ENCODE measurements around the gene SYNPO2L. TPM values are rescaled to one million over a fixed set of nuclear protein-coding genes. Genes with fewer than 3 reads are reported as not detected.

SYNPO2L gene
- total and polyA plus RNA-seq, 2 donors: 0.09 to 0.21 TPM

- Histone ChIP-seq H3K36me3 (ENCODE audit: control insufficient read depth in 2 of 2, insufficient read depth in 2 of 2, low read length in 1 of 2) (no peaks in the 10 kb centered on the region), H3K4me3 (ENCODE audit: low read length in 2 of 2) (no peak overlapping the region), H3K27ac (ENCODE audit: low read depth in 1 of 2, low read length in 1 of 2) (no peak overlapping the region), H3K27me3 (ENCODE audit: control insufficient read depth in 2 of 2, insufficient read depth in 1 of 2, low read length in 1 of 2) (no peaks in the 10 kb centered on the region), H3K4me1 (ENCODE audit: control insufficient read depth in 2 of 2, insufficient read depth in 2 of 2, low read length in 2 of 2) (peaks cover 8 to 25% of the 10 kb centered on the region in 2 donors), H3K9me3 (ENCODE audit: control insufficient read depth in 2 of 2, insufficient read depth in 1 of 2, low read length in 1 of 2) (no peaks in the 10 kb centered on the region)
- no peak for DNase-seq (ENCODE audit: low read depth in 6 of 9, low spot score in 9 of 9)
- WGBS: 97% methylated on average over 11 of the region's 11 CpGs
Measured at GRCh38 chr10:73653195-73653594, 2.6 kb downstream of the SYNPO2L start.

- H3K9me3 ChIP-seq (ENCODE audit: control insufficient read depth in 2 of 2, insufficient read depth in 1 of 2, low read length in 1 of 2): no peaks in the 10 kb centered on the region
- peaks cover 14 to 33% of the 10 kb centered on the region in 2 donors for H3K4me1 ChIP-seq (ENCODE audit: control insufficient read depth in 2 of 2, insufficient read depth in 2 of 2, low read length in 2 of 2)
- H3K27me3 ChIP-seq (ENCODE audit: control insufficient read depth in 2 of 2, insufficient read depth in 1 of 2, low read length in 1 of 2): peaks cover 0 to 9% of the 10 kb centered on the region in 2 donors
- WGBS: 65% methylated on average over 5 of the region's 5 CpGs
- no peak overlapping the region for H3K27ac ChIP-seq (ENCODE audit: low read depth in 1 of 2, low read length in 1 of 2)
- H3K4me3 ChIP-seq (ENCODE audit: low read length in 2 of 2): no peak overlapping the region
- DNase-seq (ENCODE audit: low read depth in 6 of 9, low spot score in 9 of 9): no peak
- H3K36me3 ChIP-seq (ENCODE audit: control insufficient read depth in 2 of 2, insufficient read depth in 2 of 2, low read length in 1 of 2): no peaks in the 10 kb centered on the region
Measured at GRCh38 chr10:73650537-73651331, 5.1 kb downstream of the SYNPO2L start.

GRCh38 chr10:73649876-73650536 is 5.8 kb downstream of the SYNPO2L start:
- no peak for DNase-seq (ENCODE audit: low read depth in 6 of 9, low spot score in 9 of 9)
- no peaks in the 10 kb centered on the region for H3K9me3 ChIP-seq (ENCODE audit: control insufficient read depth in 2 of 2, insufficient read depth in 1 of 2, low read length in 1 of 2)
- 98% methylated on average over 6 of the region's 6 CpGs for WGBS
- H3K27ac ChIP-seq (ENCODE audit: low read depth in 1 of 2, low read length in 1 of 2): no peak overlapping the region
- peaks cover 14 to 27% of the 10 kb centered on the region in 2 donors for H3K4me1 ChIP-seq (ENCODE audit: control insufficient read depth in 2 of 2, insufficient read depth in 2 of 2, low read length in 2 of 2)
- H3K36me3 ChIP-seq (ENCODE audit: control insufficient read depth in 2 of 2, insufficient read depth in 2 of 2, low read length in 1 of 2): no peaks in the 10 kb centered on the region
- no peak overlapping the region for H3K4me3 ChIP-seq (ENCODE audit: low read length in 2 of 2)
- peaks cover 0 to 9% of the 10 kb centered on the region in 2 donors for H3K27me3 ChIP-seq (ENCODE audit: control insufficient read depth in 2 of 2, insufficient read depth in 1 of 2, low read length in 1 of 2)

- no peak overlapping the region for H3K27ac ChIP-seq (ENCODE audit: low read depth in 1 of 2, low read length in 1 of 2)
Measured at GRCh38 chr10:73648975-73649829, 6.6 kb downstream of the SYNPO2L start.

DNA sequence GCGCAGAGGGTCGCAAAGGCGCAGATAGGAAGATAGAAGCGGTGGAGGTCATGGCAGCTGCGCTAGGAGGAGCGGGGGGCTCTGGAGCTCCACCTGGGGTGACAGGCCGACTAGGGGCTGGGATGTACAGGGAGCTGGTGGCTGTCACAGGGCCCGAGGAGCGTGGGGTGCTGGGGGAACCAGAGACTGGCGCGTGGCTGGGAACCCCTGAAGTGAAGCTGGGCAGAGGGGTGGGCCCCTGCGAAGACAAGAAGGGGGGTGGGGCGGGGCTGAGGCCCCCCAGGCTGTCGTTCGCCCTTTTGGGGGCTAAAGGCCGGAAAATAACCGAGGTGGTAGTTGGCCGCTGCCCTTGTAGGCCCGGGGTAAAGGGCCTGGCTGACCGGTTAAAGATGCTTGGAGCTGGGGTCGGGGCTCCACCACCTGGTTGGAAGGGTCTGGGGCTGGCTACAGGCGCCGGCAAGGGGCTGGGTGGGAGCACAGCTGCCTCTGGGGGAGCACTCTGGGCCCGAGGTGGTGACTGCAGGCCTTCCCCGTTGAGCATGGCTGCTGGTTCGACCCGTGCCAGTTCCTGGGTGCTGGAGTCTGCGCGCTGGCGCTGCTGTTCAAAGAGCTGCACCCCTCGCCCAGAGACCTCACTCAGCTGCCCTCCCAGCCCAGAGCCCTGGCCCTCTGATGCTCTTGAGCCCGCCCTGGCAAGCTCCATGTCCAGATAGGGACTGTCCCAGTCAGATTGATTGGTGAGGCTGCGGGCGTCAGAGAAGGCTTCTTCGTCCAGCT is 7.8 kb downstream of the SYNPO2L start:
- WGBS: 45% methylated on average over 35 of the region's 35 CpGs
- Histone ChIP-seq H3K4me1 (ENCODE audit: control insufficient read depth in 2 of 2, insufficient read depth in 2 of 2, low read length in 2 of 2) (peaks cover 14 to 27% of the 10 kb centered on the region in 2 donors), H3K36me3 (ENCODE audit: control insufficient read depth in 2 of 2, insufficient read depth in 2 of 2, low read length in 1 of 2) (no peaks in the 10 kb centered on the region), H3K9me3 (ENCODE audit: control insufficient read depth in 2 of 2, insufficient read depth in 1 of 2, low read length in 1 of 2) (no peaks in the 10 kb centered on the region), H3K27ac (ENCODE audit: low read depth in 1 of 2, low read length in 1 of 2) (no peak overlapping the region), H3K27me3 (ENCODE audit: control insufficient read depth in 2 of 2, insufficient read depth in 1 of 2, low read length in 1 of 2) (peaks cover 0 to 11% of the 10 kb centered on the region in 2 donors), H3K4me3 (ENCODE audit: low read length in 2 of 2) (peak overlapping the region; percentile 57 to 64)
- no peak for DNase-seq (ENCODE audit: low read depth in 6 of 9, low spot score in 9 of 9)

More at GRCh38 chr10:73648975-73649829, 6.6 kb downstream of the SYNPO2L start:
- WGBS: 96% methylated on average over 4 of the region's 4 CpGs
- H3K4me1 ChIP-seq (ENCODE audit: control insufficient read depth in 2 of 2, insufficient read depth in 2 of 2, low read length in 2 of 2): peaks cover 14 to 27% of the 10 kb centered on the region in 2 donors
- no peaks in the 10 kb centered on the region for H3K9me3 ChIP-seq (ENCODE audit: control insufficient read depth in 2 of 2, insufficient read depth in 1 of 2, low read length in 1 of 2)
- peaks cover 0 to 11% of the 10 kb centered on the region in 2 donors for H3K27me3 ChIP-seq (ENCODE audit: control insufficient read depth in 2 of 2, insufficient read depth in 1 of 2, low read length in 1 of 2)
- no peak overlapping the region for H3K4me3 ChIP-seq (ENCODE audit: low read length in 2 of 2)
- H3K36me3 ChIP-seq (ENCODE audit: control insufficient read depth in 2 of 2, insufficient read depth in 2 of 2, low read length in 1 of 2): no peaks in the 10 kb centered on the region
- DNase-seq (ENCODE audit: low read depth in 6 of 9, low spot score in 9 of 9): no peak

DNA sequence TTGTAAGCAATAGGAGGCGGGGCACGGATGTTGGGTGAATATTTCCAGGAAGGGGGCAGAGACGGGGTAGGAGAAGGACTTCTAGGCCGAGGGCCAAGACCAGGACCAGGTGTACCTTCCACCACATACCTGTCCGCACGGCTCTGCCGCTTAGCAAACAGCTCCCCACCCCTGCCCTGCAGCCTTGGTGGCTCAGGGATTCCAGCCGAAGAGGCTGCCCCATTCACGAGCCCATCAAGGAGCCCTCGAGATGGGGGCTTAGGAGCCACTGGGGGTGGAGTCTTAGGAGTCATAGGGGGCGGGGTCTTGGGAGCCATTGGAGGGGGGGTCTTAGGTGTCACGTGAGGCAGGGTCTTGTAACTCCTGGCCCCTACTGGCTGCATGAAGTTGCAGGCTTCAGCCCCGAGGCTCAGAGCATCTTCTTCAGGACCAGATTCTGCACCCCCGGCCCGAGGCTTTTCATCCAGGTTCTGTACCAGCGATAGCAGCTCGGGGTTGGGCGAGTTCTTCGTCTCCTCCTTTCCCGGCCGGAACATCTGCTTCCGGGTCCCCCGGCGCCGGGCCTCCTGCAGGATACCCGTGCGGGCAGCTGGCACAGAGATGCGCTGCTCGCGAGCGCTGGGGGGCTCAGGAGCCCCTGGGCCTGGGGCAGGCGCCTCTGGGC is 8.5 kb downstream of the SYNPO2L start:
- Histone ChIP-seq H3K27me3 (ENCODE audit: control insufficient read depth in 2 of 2, insufficient read depth in 1 of 2, low read length in 1 of 2) (peaks cover 0 to 11% of the 10 kb centered on the region in 2 donors), H3K4me1 (ENCODE audit: control insufficient read depth in 2 of 2, insufficient read depth in 2 of 2, low read length in 2 of 2) (peaks cover 14 to 27% of the 10 kb centered on the region in 2 donors), H3K4me3 (ENCODE audit: low read length in 2 of 2) (peak overlapping the region; percentile 57 to 64), H3K27ac (ENCODE audit: low read depth in 1 of 2, low read length in 1 of 2) (no peak overlapping the region), H3K36me3 (ENCODE audit: control insufficient read depth in 2 of 2, insufficient read depth in 2 of 2, low read length in 1 of 2) (no peaks in the 10 kb centered on the region), H3K9me3 (ENCODE audit: control insufficient read depth in 2 of 2, insufficient read depth in 1 of 2, low read length in 1 of 2) (no peaks in the 10 kb centered on the region)
- peak in 6 of 9 donors; percentile 29 to 74 (median 42) for DNase-seq (ENCODE audit: low read depth in 6 of 9, low spot score in 9 of 9)
- 21% methylated on average over 32 of the region's 32 CpGs for WGBS

- WGBS: 97% methylated on average over 9 of the region's 9 CpGs
- no peak overlapping the region for H3K4me3 ChIP-seq (ENCODE audit: low read length in 2 of 2)
- H3K9me3 ChIP-seq (ENCODE audit: control insufficient read depth in 2 of 2, insufficient read depth in 1 of 2, low read length in 1 of 2): no peaks in the 10 kb centered on the region
- DNase-seq (ENCODE audit: low read depth in 6 of 9, low spot score in 9 of 9): no peak
- H3K4me1 ChIP-seq (ENCODE audit: control insufficient read depth in 2 of 2, insufficient read depth in 2 of 2, low read length in 2 of 2): peaks cover 14 to 27% of the 10 kb centered on the region in 2 donors
- H3K36me3 ChIP-seq (ENCODE audit: control insufficient read depth in 2 of 2, insufficient read depth in 2 of 2, low read length in 1 of 2): no peaks in the 10 kb centered on the region
- H3K27me3 ChIP-seq (ENCODE audit: control insufficient read depth in 2 of 2, insufficient read depth in 1 of 2, low read length in 1 of 2): peaks cover 0 to 11% of the 10 kb centered on the region in 2 donors
- no peak overlapping the region for H3K27ac ChIP-seq (ENCODE audit: low read depth in 1 of 2, low read length in 1 of 2)
Measured at GRCh38 chr10:73646598-73647041, 9.2 kb downstream of the SYNPO2L start.

GRCh38 chr10:73645251-73645650 is 10.6 kb downstream of the SYNPO2L start:
- 93% methylated on average over 3 of the region's 3 CpGs for WGBS
- Histone ChIP-seq H3K4me3 (ENCODE audit: low read length in 2 of 2) (no peak overlapping the region), H3K4me1 (ENCODE audit: control insufficient read depth in 2 of 2, insufficient read depth in 2 of 2, low read length in 2 of 2) (peaks cover 9 to 18% of the 10 kb centered on the region in 2 donors), H3K27ac (ENCODE audit: low read depth in 1 of 2, low read length in 1 of 2) (no peak overlapping the region), H3K36me3 (ENCODE audit: control insufficient read depth in 2 of 2, insufficient read depth in 2 of 2, low read length in 1 of 2) (no peaks in the 10 kb centered on the region), H3K9me3 (ENCODE audit: control insufficient read depth in 2 of 2, insufficient read depth in 1 of 2, low read length in 1 of 2) (no peaks in the 10 kb centered on the region), H3K27me3 (ENCODE audit: control insufficient read depth in 2 of 2, insufficient read depth in 1 of 2, low read length in 1 of 2) (peaks cover 0 to 18% of the 10 kb centered on the region in 2 donors)
- no peak for DNase-seq (ENCODE audit: low read depth in 6 of 9, low spot score in 9 of 9)
